GM23338 (cell line): ENCODE measurements around the gene CYSLTR2. TPM values are rescaled to one million over a fixed set of nuclear protein-coding genes. Genes with fewer than 3 reads are reported as not detected.

ENCODE experiments used
- ATAC-seq: fragments of 200-7000 bp; cut with Tn5 transposase; 3 replicates; pipeline ENCODE4 v1.9.1; 2020
- DNase-seq: peaks from one replicate; pipeline ENCODE4 v3.0.0-alpha.2; 2015; ENCODE audit warnings: low spot score
- H2AFZ ChIP-seq: fragments of 200-600 bp; sonication (generic); 2 replicates; pipeline ENCODE4 v1.8.0; 2016; ENCODE audit warnings: antibody characterized with exemption, mild to moderate bottlenecking, moderate library complexity
- H3F3A ChIP-seq: fragments of 200-600 bp; sonication (generic); replicated peaks from 2 replicates; pipeline ENCODE4 v1.8.0; 2017; ENCODE audit warnings: antibody characterized with exemption, mixed run types, low read depth
- H3K27ac ChIP-seq: fragments of 200-600 bp; sonication (generic); 2 replicates; pipeline ENCODE4 v1.6.1; 2016; ENCODE audit warnings: low read depth
- H3K27me3 ChIP-seq: fragments of 200-600 bp; sonication (generic); 2 replicates; pipeline ENCODE4 v1.8.0; 2016; ENCODE audit warnings: mild to moderate bottlenecking, mixed run types, moderate library complexity; ENCODE audit not compliant: insufficient read depth
- H3K36me3 ChIP-seq: fragments of 200-600 bp; sonication (generic); 2 replicates; pipeline ENCODE4 v1.8.0; 2016; ENCODE audit warnings: mild to moderate bottlenecking; ENCODE audit not compliant: insufficient read depth
- H3K4me1 ChIP-seq: fragments of 200-600 bp; sonication (generic); 2 replicates; pipeline ENCODE4 v1.8.0; 2016; ENCODE audit warnings: mild to moderate bottlenecking, moderate library complexity; ENCODE audit not compliant: insufficient read depth
- H3K4me2 ChIP-seq: fragments of 200-600 bp; sonication (generic); 2 replicates; pipeline ENCODE4 v1.7.1; 2017; ENCODE audit warnings: mixed run types
- H3K4me3 ChIP-seq: fragments of 200-600 bp; sonication (generic); 2 replicates; pipeline ENCODE4 v1.6.1; 2016; ENCODE audit warnings: mixed run types
- H3K79me2 ChIP-seq: fragments of 200-600 bp; sonication (generic); replicated peaks from 2 replicates; pipeline ENCODE4 v1.8.0; 2017; ENCODE audit warnings: mild to moderate bottlenecking; ENCODE audit not compliant: insufficient read depth
- H3K9me2 ChIP-seq: fragments of 200-600 bp; sonication (generic); 2 replicates; pipeline ENCODE4 v1.8.0; 2017; ENCODE audit not compliant: insufficient read depth
- H4K20me1 ChIP-seq: fragments of 200-600 bp; sonication (generic); replicated peaks from 2 replicates; pipeline ENCODE4 v1.8.0; 2017; ENCODE audit warnings: mild to moderate bottlenecking; ENCODE audit not compliant: insufficient read depth
- H3K27ac Mint-ChIP-seq: 2 replicates; pipeline ENCODE4 v1.8.0; 2020; ENCODE audit warnings: inconsistent platforms, mild to moderate bottlenecking, moderate library complexity, mixed read lengths
- H3K27me3 Mint-ChIP-seq: 3 replicates; pipeline ENCODE4 v1.8.0; 2022; ENCODE audit warnings: low read depth, mild to moderate bottlenecking, moderate library complexity, mixed read lengths, inconsistent platforms; ENCODE audit not compliant: insufficient read depth, poor library complexity
- H3K36me3 Mint-ChIP-seq: 3 replicates; pipeline ENCODE4 v1.8.0; 2021; ENCODE audit warnings: low read depth, mild to moderate bottlenecking, inconsistent platforms, moderate library complexity, mixed read lengths
- H3K4me1 Mint-ChIP-seq: 3 replicates; pipeline ENCODE4 v1.8.0; 2020; ENCODE audit warnings: mild to moderate bottlenecking, inconsistent platforms, mixed read lengths
- H3K4me3 Mint-ChIP-seq: 3 replicates; pipeline ENCODE4 v1.8.0; 2021; ENCODE audit warnings: moderate library complexity, mild to moderate bottlenecking, inconsistent platforms, mixed read lengths
- H3K9me3 Mint-ChIP-seq: 3 replicates; pipeline ENCODE4 v1.8.0; 2020; ENCODE audit warnings: moderate library complexity, mild to moderate bottlenecking, inconsistent platforms, mixed read lengths
- CREB1 ChIP-seq: fragments of 250-450 bp; sonication (Bioruptor Pico); IDR thresholded peaks from 2 replicates; pipeline ENCODE4 v1.5.0; 2020; ENCODE audit warnings: low read depth, mild to moderate bottlenecking, moderate library complexity
- CTCF ChIP-seq, 2 experiments: fragments of 200-600 bp in 1 of 2; sonication (generic) in 1 of 2; conservative IDR thresholded peaks; 2 replicates each; pipeline versions ENCODE4 v1.5.1 to v1.6.1; 2016 to 2017; ENCODE audit warnings: antibody characterized with exemption in 2 of 2, low read depth in 2 of 2, mild to moderate bottlenecking in 2 of 2, moderate library complexity in 1 of 2
- ETS1 ChIP-seq: IDR thresholded peaks from 2 replicates; pipeline ENCODE4 v1.6.1; 2016; ENCODE audit warnings: antibody characterized with exemption
- JUNB ChIP-seq: IDR thresholded peaks from one replicate; pipeline ENCODE4 v1.6.1; 2016; ENCODE audit warnings: antibody characterized with exemption; ENCODE audit not compliant: unreplicated experiment
- NANOG ChIP-seq: IDR thresholded peaks from 2 replicates; pipeline ENCODE4 v1.6.1; 2016; ENCODE audit warnings: antibody characterized with exemption, borderline replicate concordance
- REST ChIP-seq: IDR thresholded peaks from one replicate; pipeline ENCODE4 v1.6.1; 2018; ENCODE audit warnings: antibody characterized with exemption; ENCODE audit not compliant: unreplicated experiment
- ZNF114 ChIP-seq: fragments of 250-450 bp; sonication (Bioruptor Pico); IDR thresholded peaks from 2 replicates; pipeline ENCODE4 v1.5.0; 2020; ENCODE audit warnings: mild to moderate bottlenecking, moderate library complexity
- ZNF331 ChIP-seq: fragments of 250-450 bp; sonication (Bioruptor Pico); IDR thresholded peaks from 2 replicates; pipeline ENCODE4 v1.5.0; 2020; ENCODE audit warnings: low read depth, mild to moderate bottlenecking, moderate library complexity
- ZNF462 ChIP-seq: fragments of 250-450 bp; sonication (Bioruptor Pico); IDR thresholded peaks from 2 replicates; pipeline ENCODE4 v1.5.0; 2020; ENCODE audit warnings: mild to moderate bottlenecking, moderate library complexity
- polyA plus RNA-seq: library from polyadenylated mRNA; unstranded; fragments of >200 nt; fragmentation: Nextera tagmentation; extraction: Ambion mirVana; gene quantifications from 2 replicates; pipeline ENCODE4 v1.2.1, GENCODE V29; 2016
- total RNA-seq: library from RNA; depleted of rRNA; stranded (reverse); fragments of >200 nt; shearing (Covaris generic); gene quantifications from 2 replicates; pipeline ENCODE4 v1.2.3, GENCODE V29; 2014

CYSLTR2 gene
- total and polyA plus RNA-seq, 2 experiments from 2014 or later, result not detected

GRCh38 chr13:48733739-48734335, 80.1 kb downstream of the CYSLTR2 start:
- TF ChIP-seq NANOG (no peak), ETS1 (no peak), ZNF462 (no peak), ZNF114 (CRISPR knock-in tag) (no peak), ZNF331 (CRISPR knock-in tag) (no peak), REST (no peak), CTCF (conservative IDR thresholded peaks at IDR 0.05; ENCODE audit: low read depth in 2 of 2) (no peak), JUNB (no peak), CREB1 (CRISPR knock-in tag) (no peak)
- no peak overlapping the region for H3K4me3 Mint-ChIP-seq
- Histone ChIP-seq H3K27ac (no peak overlapping the region), H3K4me3 (no peak overlapping the region), H2AFZ (no peak overlapping the region), H3K79me2 (no peaks in the 10 kb centered on the region), H3K9me2 (0 out of 2 replicates have a peak, but pooled peaks cover 3% of the 10 kb centered on the region), H3K27me3 (no peaks in the 10 kb centered on the region), H4K20me1 (no peaks in the 10 kb centered on the region), H3K4me1 (peaks cover 5% of the 10 kb centered on the region; the same call in 1 of the 2 replicates), H3K4me2 (no peak overlapping the region), H3K36me3 (no peaks in the 10 kb centered on the region), H3F3A (no peaks in the 10 kb centered on the region)
- no peaks in the 10 kb centered on the region; the same call in 2 of the 3 replicates for H3K9me3 Mint-ChIP-seq
- no peak for DNase-seq
- peaks cover 5% of the 10 kb centered on the region for H3K27me3 Mint-ChIP-seq
- H3K27ac Mint-ChIP-seq, result no peak overlapping the region
- H3K4me1 Mint-ChIP-seq, result peaks cover 30% of the 10 kb centered on the region
- H3K36me3 Mint-ChIP-seq, result no peaks in the 10 kb centered on the region
- no peak for ATAC-seq
